MCF 10A (cell line): Measurements from ENCODE around the gene NEDD1. TPM values are rescaled to one million over a fixed set of nuclear protein-coding genes. Genes with fewer than 3 reads are reported as not detected.
A peak's percentile ranks its signal among the peaks of the same experiment; 100 is the strongest.

ENCODE experiments used
- Bru-seq: library from RNA; stranded (reverse); fragments of 400-500 nt; gene quantifications from one replicate; lab custom pipeline; 2021; lab: Mats Ljungman, UMichigan
- BruChase-seq, 2 experiments: library from RNA; stranded (reverse); fragments of 400-500 nt; gene quantifications; one replicate each; lab custom pipeline; 2021; lab: Mats Ljungman, UMichigan
- BruUV-seq: library from RNA; stranded (reverse); fragments of 400-500 nt; replicated peaks from 2 replicates; lab custom pipeline; 2021; lab: Mats Ljungman, UMichigan
- CTCF ChIA-PET: fragments of 300-600 bp; sonication (Branson Sonifier 250); formaldehyde crosslinking; extraction: SDS; loops from one replicate; lab custom pipeline; 2021; ENCODE audit warnings: antibody characterized with exemption, inconsistent platforms; lab: Yijun Ruan, JAX
- POLR2A ChIA-PET: fragments of 300-600, 350-650 bp; sonication (Branson Sonifier 250); formaldehyde crosslinking; extraction: SDS; loops from one replicate; lab custom pipeline; 2020; ENCODE audit warnings: antibody characterized with exemption, inconsistent platforms; lab: Yijun Ruan, JAX
- DNase-seq: peaks from one replicate; pipeline ENCODE4 v3.0.0-alpha.2; 2018; ENCODE audit not compliant: unreplicated experiment
- H3K27ac Mint-ChIP-seq: one replicate; pipeline ENCODE4 v1.8.0; 2022; ENCODE audit warnings: mild to moderate bottlenecking, low read depth, mixed read lengths; ENCODE audit not compliant: unreplicated experiment
- H3K27me3 Mint-ChIP-seq: one replicate; pipeline ENCODE4 v1.8.0; 2022; ENCODE audit warnings: mixed read lengths; ENCODE audit not compliant: insufficient read depth, unreplicated experiment
- H3K36me3 Mint-ChIP-seq: one replicate; pipeline ENCODE4 v1.8.0; 2022; ENCODE audit warnings: mild to moderate bottlenecking, moderate library complexity, mixed read lengths; ENCODE audit not compliant: insufficient read depth, unreplicated experiment
- H3K4me1 Mint-ChIP-seq: one replicate; pipeline ENCODE4 v1.8.0; 2022; ENCODE audit warnings: mixed read lengths; ENCODE audit not compliant: insufficient read depth, unreplicated experiment
- H3K4me3 Mint-ChIP-seq: one replicate; pipeline ENCODE4 v1.8.0; 2022; ENCODE audit warnings: mild to moderate bottlenecking, moderate library complexity, mixed read lengths; ENCODE audit not compliant: unreplicated experiment
- H3K9me3 Mint-ChIP-seq: one replicate; pipeline ENCODE4 v1.8.0; 2022; ENCODE audit warnings: mixed read lengths; ENCODE audit not compliant: unreplicated experiment
- intact Hi-C: fragments of 100-400 bp; cut with micrococcal nuclease; formaldehyde crosslinking; loops from 2 replicates; pipeline ENCODE4 v1.14.1; 2022
- long read RNA-seq: library from polyadenylated mRNA; stranded (forward); transcript quantifications from one replicate; pipeline ENCODE4 v2.0.0, GENCODE V29; 2022
- total RNA-seq: library from RNA; stranded (reverse); gene quantifications from 2 replicates; pipeline ENCODE4 v1.2.3, GENCODE V29; 2022
- TF ChIP-seq, protein P1 (sequence below): fragments of 200-600 bp; IDR thresholded peaks from one replicate; pipeline ENCODE4 v1.8.0; 2022; ENCODE audit warnings: antibody characterized with exemption, mild to moderate bottlenecking; ENCODE audit not compliant: unreplicated experiment

Gene NEDD1, protein sequence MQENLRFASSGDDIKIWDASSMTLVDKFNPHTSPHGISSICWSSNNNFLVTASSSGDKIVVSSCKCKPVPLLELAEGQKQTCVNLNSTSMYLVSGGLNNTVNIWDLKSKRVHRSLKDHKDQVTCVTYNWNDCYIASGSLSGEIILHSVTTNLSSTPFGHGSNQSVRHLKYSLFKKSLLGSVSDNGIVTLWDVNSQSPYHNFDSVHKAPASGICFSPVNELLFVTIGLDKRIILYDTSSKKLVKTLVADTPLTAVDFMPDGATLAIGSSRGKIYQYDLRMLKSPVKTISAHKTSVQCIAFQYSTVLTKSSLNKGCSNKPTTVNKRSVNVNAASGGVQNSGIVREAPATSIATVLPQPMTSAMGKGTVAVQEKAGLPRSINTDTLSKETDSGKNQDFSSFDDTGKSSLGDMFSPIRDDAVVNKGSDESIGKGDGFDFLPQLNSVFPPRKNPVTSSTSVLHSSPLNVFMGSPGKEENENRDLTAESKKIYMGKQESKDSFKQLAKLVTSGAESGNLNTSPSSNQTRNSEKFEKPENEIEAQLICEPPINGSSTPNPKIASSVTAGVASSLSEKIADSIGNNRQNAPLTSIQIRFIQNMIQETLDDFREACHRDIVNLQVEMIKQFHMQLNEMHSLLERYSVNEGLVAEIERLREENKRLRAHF
- total RNA-seq (23.0 and 23.5 TPM in 2 replicates), Bru-seq, nascent RNA (percentile 75 among the genes with signal in this experiment), BruChase-seq, experiment 1, labeled RNA remaining after a 6-hour chase (percentile 80 among the genes with signal in this experiment), BruChase-seq, experiment 2, labeled RNA remaining after a 2-hour chase (percentile 79 among the genes with signal in this experiment)
- long read RNA-seq, full-length matches to known transcripts: 69 of 106 reads
- long read RNA-seq, partial matches to known transcripts: 3 of 106 reads
- long read RNA-seq, other reads (novel, unspliced or antisense): 34 of 106 reads

DNA sequence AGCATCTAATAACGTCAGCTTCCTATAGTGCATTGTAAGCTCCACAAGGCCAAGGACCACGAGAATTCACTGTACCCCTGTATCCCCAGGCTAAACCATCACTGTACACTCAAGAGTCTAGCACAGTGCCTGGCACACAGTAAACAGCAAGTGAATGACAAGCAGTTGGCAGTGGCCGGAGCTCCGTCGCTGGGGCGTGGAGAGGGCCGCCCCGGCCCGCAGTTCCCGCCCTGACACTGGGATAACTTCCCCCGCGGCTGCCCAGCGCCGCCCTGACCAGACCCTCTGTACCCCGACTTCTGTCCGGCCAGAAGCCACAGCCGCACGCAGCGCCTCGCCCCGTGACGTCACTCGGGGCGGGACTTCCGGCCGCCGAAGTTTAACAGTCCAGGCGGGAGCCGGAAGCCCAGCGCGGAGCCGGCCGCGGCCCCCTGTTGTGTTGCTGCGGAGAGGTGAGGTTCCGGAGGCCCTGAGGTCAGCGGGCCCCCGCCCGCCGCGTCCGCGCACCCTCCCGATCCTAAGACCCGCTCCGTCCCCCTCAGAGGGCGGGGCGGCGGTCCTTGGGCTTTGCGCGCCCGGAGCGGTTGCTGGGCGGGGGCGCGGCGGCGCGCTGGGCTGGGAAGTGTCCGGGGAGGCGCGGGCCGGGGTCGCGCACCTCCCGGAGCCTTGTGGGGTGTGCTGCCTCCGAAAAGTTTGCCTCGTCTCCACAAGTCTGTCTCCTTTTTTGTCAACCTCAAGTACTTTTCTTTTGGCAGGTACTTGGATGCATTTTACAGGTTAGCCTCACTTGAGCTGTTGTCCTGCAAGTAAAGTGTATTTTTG is at the start of gene NEDD1:
Gene NEDD1, plus strand, starts transcription at position 409 of the 822 bp plus-strand sequence. CDS start 2,503 bp downstream, outside the sequence.
- Mint-ChIP-seq H3K27ac (peak within 1 kb of the TSS; percentile 97), H3K4me3 (peak within 1 kb of the TSS; percentile 89), H3K36me3 (no peaks in the 10 kb centered on the region), H3K27me3 (no peaks in the 10 kb centered on the region), H3K9me3 (no peaks in the 10 kb centered on the region), H3K4me1 (peaks cover 27% of the 10 kb centered on the region)
- peak; percentile 81 for DNase-seq
- POLR2A ChIA-PET: interaction anchor here (0.6 to 3.0 kb wide), 21 partner anchors 10 to 1607 kb away, joined by 3 to 17 read pairs (median 4); partner anchors contain the start of gene LTA4H
- TF ChIP-seq, protein P1, sequence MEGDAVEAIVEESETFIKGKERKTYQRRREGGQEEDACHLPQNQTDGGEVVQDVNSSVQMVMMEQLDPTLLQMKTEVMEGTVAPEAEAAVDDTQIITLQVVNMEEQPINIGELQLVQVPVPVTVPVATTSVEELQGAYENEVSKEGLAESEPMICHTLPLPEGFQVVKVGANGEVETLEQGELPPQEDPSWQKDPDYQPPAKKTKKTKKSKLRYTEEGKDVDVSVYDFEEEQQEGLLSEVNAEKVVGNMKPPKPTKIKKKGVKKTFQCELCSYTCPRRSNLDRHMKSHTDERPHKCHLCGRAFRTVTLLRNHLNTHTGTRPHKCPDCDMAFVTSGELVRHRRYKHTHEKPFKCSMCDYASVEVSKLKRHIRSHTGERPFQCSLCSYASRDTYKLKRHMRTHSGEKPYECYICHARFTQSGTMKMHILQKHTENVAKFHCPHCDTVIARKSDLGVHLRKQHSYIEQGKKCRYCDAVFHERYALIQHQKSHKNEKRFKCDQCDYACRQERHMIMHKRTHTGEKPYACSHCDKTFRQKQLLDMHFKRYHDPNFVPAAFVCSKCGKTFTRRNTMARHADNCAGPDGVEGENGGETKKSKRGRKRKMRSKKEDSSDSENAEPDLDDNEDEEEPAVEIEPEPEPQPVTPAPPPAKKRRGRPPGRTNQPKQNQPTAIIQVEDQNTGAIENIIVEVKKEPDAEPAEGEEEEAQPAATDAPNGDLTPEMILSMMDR: no peak
- no TSS peak for BruUV-seq
- intact Hi-C loops: no loop called here
- CTCF ChIA-PET: interaction anchor here (0.6 to 1.0 kb wide), 3 partner anchors 11 to 329 kb away, joined by 3 to 5 read pairs (median 4); no protein-coding TSS in a partner anchor

DNA sequence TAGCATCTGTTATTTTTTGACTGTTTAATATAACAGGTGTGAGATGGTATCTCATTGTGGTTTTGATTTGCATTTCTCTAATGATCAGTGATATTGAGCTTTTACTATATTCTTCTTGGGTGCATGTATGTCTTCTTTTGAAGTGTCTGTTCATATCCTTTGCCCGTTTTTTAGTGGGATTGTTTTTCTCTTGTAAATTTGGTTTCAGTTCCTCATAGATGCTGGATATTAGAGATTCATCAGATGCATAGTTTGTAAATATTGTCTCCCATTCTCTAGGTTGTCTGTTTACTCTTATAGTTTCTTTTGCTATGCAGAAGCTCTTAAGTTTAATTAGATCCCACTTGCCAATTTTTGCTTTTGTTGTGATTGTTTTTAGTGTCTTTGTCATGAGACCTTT is 48.9 kb upstream of the NEDD1 start:
- Mint-ChIP-seq H3K4me1 (no peaks in the 10 kb centered on the region), H3K27me3 (no peaks in the 10 kb centered on the region), H3K4me3 (no peak overlapping the region), H3K36me3 (no peaks in the 10 kb centered on the region), H3K9me3 (peaks cover 9% of the 10 kb centered on the region), H3K27ac (no peak overlapping the region)
- TF ChIP-seq, protein P1: no peak
- no TSS peak for BruUV-seq
- ChIA-PET POLR2A (no interaction called here), CTCF (no interaction called here)
- intact Hi-C loops: no loop called here
- no peak for DNase-seq

DNA sequence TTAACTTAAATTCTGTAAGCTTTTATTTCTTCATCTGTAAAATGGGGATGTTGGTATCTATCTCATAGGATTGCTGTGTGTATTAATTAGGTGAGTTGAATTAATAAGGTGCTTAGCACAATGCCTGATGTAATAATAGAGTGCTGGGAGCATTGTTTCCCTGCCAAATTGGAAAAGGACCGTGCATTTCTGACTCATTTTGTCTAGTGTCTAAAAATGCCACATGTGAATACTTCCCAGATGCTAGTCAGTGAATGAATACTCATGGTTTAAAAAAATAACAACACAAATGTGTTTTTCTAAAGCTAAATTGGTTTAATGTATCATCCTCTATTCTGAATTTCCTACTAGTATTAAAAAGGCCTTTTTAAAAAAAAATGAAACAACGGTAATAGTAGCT is 45.4 kb upstream of the NEDD1 start:
- no peak overlapping the region for H3K27ac Mint-ChIP-seq
- peak; percentile 4 for DNase-seq
- ChIA-PET POLR2A (interaction anchor here (0.7 to 0.9 kb wide), 2 partner anchors 34 to 45 kb away, joined by 3 read pairs; partner anchors contain the start of gene NEDD1), CTCF (interaction anchor here (1.1 kb wide), 1 partner anchor 15 kb away, joined by 4 read pairs; no protein-coding TSS in a partner anchor)
- H3K9me3 Mint-ChIP-seq: peaks cover 9% of the 10 kb centered on the region
- no TSS peak for BruUV-seq
- H3K36me3 Mint-ChIP-seq: no peaks in the 10 kb centered on the region
- intact Hi-C loops: no loop called here
- H3K4me3 Mint-ChIP-seq: no peak overlapping the region
- H3K4me1 Mint-ChIP-seq: no peaks in the 10 kb centered on the region
- TF ChIP-seq, protein P1: no peak
- H3K27me3 Mint-ChIP-seq: no peaks in the 10 kb centered on the region
